ENCODE data around the gene FHDC1. TPM values are rescaled to one million over a fixed set of nuclear protein-coding genes. Genes with fewer than 3 reads are reported as not detected.

Gene FHDC1
- total RNA-seq, 1 experiment from 2014 or later = 18.1 TPM

DNA sequence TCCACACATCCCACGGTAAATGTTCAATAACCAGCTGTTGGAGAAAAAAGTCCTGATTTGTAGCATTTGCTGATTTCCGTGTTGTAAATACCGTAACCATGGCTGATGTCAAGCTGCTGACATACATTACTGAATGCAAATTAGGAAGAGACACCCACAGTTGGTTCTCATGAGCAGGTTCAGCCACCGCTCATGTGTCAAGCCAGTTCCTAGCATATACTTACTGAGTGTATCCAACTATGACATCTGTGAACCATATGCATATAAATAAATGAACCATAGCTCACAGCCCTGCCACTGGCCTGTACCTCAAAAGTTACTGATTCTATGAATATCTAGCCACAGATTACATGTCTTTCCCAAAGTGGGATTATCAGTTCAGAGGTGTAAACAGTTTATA lies 29.5 kb downstream of the FHDC1 start:
- H3K36me3 Mint-ChIP-seq = peaks cover 81% of the 10 kb centered on the region
- no peak overlapping the region for H3K4me3 Mint-ChIP-seq
- ChIA-PET POLR2A (no interaction called here), CTCF (no interaction called here)
- H3K27ac Mint-ChIP-seq = no peak overlapping the region
- H3K27me3 Mint-ChIP-seq (ENCODE audit: low read depth) = no peaks in the 10 kb centered on the region
- peaks cover 28% of the 10 kb centered on the region for H3K4me1 Mint-ChIP-seq
- DNase-seq (ENCODE audit: low spot score) = no peak
- no peaks in the 10 kb centered on the region for H3K9me3 Mint-ChIP-seq
- TF ChIP-seq, protein P1, sequence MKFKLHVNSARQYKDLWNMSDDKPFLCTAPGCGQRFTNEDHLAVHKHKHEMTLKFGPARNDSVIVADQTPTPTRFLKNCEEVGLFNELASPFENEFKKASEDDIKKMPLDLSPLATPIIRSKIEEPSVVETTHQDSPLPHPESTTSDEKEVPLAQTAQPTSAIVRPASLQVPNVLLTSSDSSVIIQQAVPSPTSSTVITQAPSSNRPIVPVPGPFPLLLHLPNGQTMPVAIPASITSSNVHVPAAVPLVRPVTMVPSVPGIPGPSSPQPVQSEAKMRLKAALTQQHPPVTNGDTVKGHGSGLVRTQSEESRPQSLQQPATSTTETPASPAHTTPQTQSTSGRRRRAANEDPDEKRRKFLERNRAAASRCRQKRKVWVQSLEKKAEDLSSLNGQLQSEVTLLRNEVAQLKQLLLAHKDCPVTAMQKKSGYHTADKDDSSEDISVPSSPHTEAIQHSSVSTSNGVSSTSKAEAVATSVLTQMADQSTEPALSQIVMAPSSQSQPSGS (CRISPR knock-in tag; IDR thresholded peaks at IDR 0.05; ENCODE audit: borderline replicate concordance, low read depth) = no peak
- TF ChIP-seq TEAD1 (CRISPR knock-in tag; IDR thresholded peaks at IDR 0.05) (no peak), JUN (CRISPR knock-in tag; IDR thresholded peaks at IDR 0.05) (no peak), ZNF121 (CRISPR knock-in tag; IDR thresholded peaks at IDR 0.05) (no peak), IRF1 (CRISPR knock-in tag; IDR thresholded peaks at IDR 0.05) (no peak), PRRX2 (CRISPR knock-in tag; IDR thresholded peaks at IDR 0.05) (no peak), FOXK1 (CRISPR knock-in tag; IDR thresholded peaks at IDR 0.05) (no peak), SMAD4 (CRISPR knock-in tag; IDR thresholded peaks at IDR 0.05) (no peak)
- ATAC-seq = no peak

DNA sequence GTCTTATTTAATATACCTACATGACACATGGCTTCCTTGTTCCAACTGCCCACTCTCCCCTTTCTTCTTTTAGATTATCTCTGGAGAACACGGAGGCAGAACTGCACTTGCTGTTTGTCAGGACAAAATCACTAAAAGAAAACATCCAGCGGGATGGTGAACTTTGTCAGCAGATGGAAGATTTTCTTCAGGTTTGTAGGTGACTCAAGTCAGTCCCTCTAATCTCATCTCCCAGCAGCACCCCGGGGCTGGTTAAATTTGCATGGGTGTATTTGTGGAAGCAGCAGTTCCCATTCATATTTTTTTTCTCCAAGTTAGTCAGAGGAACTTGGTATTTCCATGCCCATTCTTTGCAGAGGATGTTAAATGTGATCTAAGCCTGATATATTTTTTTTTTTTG lies 31.8 kb downstream of the FHDC1 start:
- H3K4me1 Mint-ChIP-seq = peaks cover 15% of the 10 kb centered on the region
- no peak for ATAC-seq
- H3K9me3 Mint-ChIP-seq = no peaks in the 10 kb centered on the region
- peaks cover 84% of the 10 kb centered on the region for H3K36me3 Mint-ChIP-seq
- peak overlapping the region; percentile 37; the same call in 1 of the 2 replicates for H3K27ac Mint-ChIP-seq
- POLR2A ChIA-PET = interaction anchor here (0.7 kb wide), 1 partner anchor 8 kb away, joined by 5 read pairs; no protein-coding TSS in a partner anchor
- H3K4me3 Mint-ChIP-seq = no peak overlapping the region
- no peak for DNase-seq (ENCODE audit: low spot score)
- H3K27me3 Mint-ChIP-seq (ENCODE audit: low read depth) = no peaks in the 10 kb centered on the region
- CTCF ChIA-PET = no interaction called here
- TF ChIP-seq CREB1 (CRISPR knock-in tag; IDR thresholded peaks at IDR 0.05) (no peak), TEAD1 (CRISPR knock-in tag; IDR thresholded peaks at IDR 0.05) (no peak), EMX1 (CRISPR knock-in tag; IDR thresholded peaks at IDR 0.05) (no peak), NR3C1 (CRISPR knock-in tag; conservative IDR thresholded peaks at IDR 0.05; ENCODE audit: low read depth) (no peak), ZNF532 (CRISPR knock-in tag; IDR thresholded peaks at IDR 0.05; ENCODE audit: borderline replicate concordance) (no peak), SMAD3 (CRISPR knock-in tag; IDR thresholded peaks at IDR 0.05; ENCODE audit: borderline replicate concordance) (no peak), PRDM15 (CRISPR knock-in tag; IDR thresholded peaks at IDR 0.05) (no peak), RELA (CRISPR knock-in tag; IDR thresholded peaks at IDR 0.05; ENCODE audit: borderline replicate concordance) (no peak), ZNF232 (CRISPR knock-in tag; IDR thresholded peaks at IDR 0.05) (no peak), ZNF671 (CRISPR knock-in tag; IDR thresholded peaks at IDR 0.05) (no peak), ESRRA (CRISPR knock-in tag; IDR thresholded peaks at IDR 0.05; ENCODE audit: borderline replicate concordance) (no peak), NFE2L1 (CRISPR knock-in tag; IDR thresholded peaks at IDR 0.05) (no peak), MYBL2 (CRISPR knock-in tag; IDR thresholded peaks at IDR 0.05) (no peak)
- TF ChIP-seq, protein P2, sequence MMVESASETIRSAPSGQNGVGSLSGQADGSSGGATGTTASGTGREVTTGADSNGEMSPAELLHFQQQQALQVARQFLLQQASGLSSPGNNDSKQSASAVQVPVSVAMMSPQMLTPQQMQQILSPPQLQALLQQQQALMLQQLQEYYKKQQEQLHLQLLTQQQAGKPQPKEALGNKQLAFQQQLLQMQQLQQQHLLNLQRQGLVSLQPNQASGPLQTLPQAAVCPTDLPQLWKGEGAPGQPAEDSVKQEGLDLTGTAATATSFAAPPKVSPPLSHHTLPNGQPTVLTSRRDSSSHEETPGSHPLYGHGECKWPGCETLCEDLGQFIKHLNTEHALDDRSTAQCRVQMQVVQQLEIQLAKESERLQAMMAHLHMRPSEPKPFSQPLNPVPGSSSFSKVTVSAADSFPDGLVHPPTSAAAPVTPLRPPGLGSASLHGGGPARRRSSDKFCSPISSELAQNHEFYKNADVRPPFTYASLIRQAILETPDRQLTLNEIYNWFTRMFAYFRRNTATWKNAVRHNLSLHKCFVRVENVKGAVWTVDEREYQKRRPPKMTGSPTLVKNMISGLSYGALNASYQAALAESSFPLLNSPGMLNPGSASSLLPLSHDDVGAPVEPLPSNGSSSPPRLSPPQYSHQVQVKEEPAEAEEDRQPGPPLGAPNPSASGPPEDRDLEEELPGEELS (CRISPR knock-in tag; IDR thresholded peaks at IDR 0.05) = no peak
- TF ChIP-seq, protein P3, sequence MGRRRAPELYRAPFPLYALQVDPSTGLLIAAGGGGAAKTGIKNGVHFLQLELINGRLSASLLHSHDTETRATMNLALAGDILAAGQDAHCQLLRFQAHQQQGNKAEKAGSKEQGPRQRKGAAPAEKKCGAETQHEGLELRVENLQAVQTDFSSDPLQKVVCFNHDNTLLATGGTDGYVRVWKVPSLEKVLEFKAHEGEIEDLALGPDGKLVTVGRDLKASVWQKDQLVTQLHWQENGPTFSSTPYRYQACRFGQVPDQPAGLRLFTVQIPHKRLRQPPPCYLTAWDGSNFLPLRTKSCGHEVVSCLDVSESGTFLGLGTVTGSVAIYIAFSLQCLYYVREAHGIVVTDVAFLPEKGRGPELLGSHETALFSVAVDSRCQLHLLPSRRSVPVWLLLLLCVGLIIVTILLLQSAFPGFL (CRISPR knock-in tag; IDR thresholded peaks at IDR 0.05; ENCODE audit: borderline replicate concordance) = no peak
- TF ChIP-seq, protein P4, sequence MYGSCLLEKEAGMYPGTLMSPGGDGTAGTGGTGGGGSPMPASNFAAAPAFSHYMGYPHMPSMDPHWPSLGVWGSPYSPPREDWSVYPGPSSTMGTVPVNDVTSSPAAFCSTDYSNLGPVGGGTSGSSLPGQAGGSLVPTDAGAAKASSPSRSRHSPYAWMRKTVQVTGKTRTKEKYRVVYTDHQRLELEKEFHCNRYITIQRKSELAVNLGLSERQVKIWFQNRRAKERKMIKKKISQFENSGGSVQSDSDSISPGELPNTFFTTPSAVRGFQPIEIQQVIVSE (CRISPR knock-in tag; IDR thresholded peaks at IDR 0.05; ENCODE audit: borderline replicate concordance) = no peak

All from WTC11 (cell line).